ENCODE data around the gene STH.

The STH gene

GRCh38 chr17:45998987-45999899 is at the start of gene STH:
Gene STH (plus strand): TSS chr17:45999250. CDS start chr17:45999280, 30 bp downstream.
- no peaks in the 10 kb centered on the region for H3K27me3 ChIP-seq (ENCODE audit: control insufficient read depth in 5 of 5, insufficient read depth in 4 of 5, low read length in 5 of 5)
- no peak within 1 kb of the TSS for H3K27ac ChIP-seq (ENCODE audit: low read depth, low read length)
- H3K9me3 ChIP-seq (ENCODE audit: control insufficient read depth in 5 of 5, low read length in 5 of 5) = no peaks in the 10 kb centered on the region
- H3K4me1 ChIP-seq (ENCODE audit: control insufficient read depth in 5 of 5, insufficient read depth in 5 of 5, low read length in 5 of 5) = peaks cover 2 to 39% (median 30%) of the 10 kb centered on the region in 5 donors
- H3K4me3 ChIP-seq (ENCODE audit: low read depth in 1 of 5, low read length in 5 of 5) = no peak within 1 kb of the TSS
- no peaks in the 10 kb centered on the region for H3K36me3 ChIP-seq (ENCODE audit: control insufficient read depth in 5 of 5, insufficient read depth in 5 of 5, low read length in 5 of 5)
- H3K9ac ChIP-seq (ENCODE audit: low read length in 5 of 5) = peak within 1 kb of the TSS in 2 of 5 donors; percentile 8 to 33

GRCh38 chr17:45949755-45950320 is 49.2 kb upstream of the STH start:
- Histone ChIP-seq H3K4me1 (ENCODE audit: control insufficient read depth in 5 of 5, insufficient read depth in 5 of 5, low read length in 5 of 5) (peaks cover 5 to 22% (median 16%) of the 10 kb centered on the region in 5 donors), H3K36me3 (ENCODE audit: control insufficient read depth in 5 of 5, insufficient read depth in 5 of 5, low read length in 5 of 5) (no peaks in the 10 kb centered on the region), H3K4me3 (ENCODE audit: low read depth in 1 of 5, low read length in 5 of 5) (no peak overlapping the region), H3K9ac (ENCODE audit: low read length in 5 of 5) (peak overlapping the region in 1 of 5 donors; percentile 23), H3K9me3 (ENCODE audit: control insufficient read depth in 5 of 5, low read length in 5 of 5) (no peaks in the 10 kb centered on the region), H3K27ac (ENCODE audit: low read depth, low read length) (no peak overlapping the region), H3K27me3 (ENCODE audit: control insufficient read depth in 5 of 5, insufficient read depth in 4 of 5, low read length in 5 of 5) (peaks cover 0 to 5% (median 3%) of the 10 kb centered on the region in 5 donors)

DNA sequence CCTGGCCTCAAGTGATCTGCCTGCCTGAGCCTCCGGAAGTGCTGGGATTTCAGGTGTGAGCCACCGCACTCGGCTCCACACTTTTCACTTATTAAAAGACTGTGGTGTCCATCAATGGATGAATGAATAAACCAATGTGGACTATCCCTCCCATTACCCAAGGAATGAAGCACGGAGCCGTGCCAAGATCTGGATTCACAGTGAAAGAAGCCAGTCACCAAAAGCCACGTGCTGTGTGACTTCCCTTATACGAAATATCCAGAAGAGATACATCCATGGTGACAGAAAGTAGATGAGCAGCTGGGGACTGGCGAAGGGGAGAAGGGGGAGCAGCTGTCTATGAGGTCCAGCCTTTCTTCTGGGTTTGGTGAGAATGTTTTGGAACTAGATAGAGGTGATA is 48.2 kb upstream of the STH start:
- no peaks in the 10 kb centered on the region for H3K9me3 ChIP-seq (ENCODE audit: control insufficient read depth in 5 of 5, low read length in 5 of 5)
- H3K27ac ChIP-seq (ENCODE audit: low read depth, low read length) = no peak overlapping the region
- no peaks in the 10 kb centered on the region for H3K36me3 ChIP-seq (ENCODE audit: control insufficient read depth in 5 of 5, insufficient read depth in 5 of 5, low read length in 5 of 5)
- peaks cover 5 to 22% (median 16%) of the 10 kb centered on the region in 5 donors for H3K4me1 ChIP-seq (ENCODE audit: control insufficient read depth in 5 of 5, insufficient read depth in 5 of 5, low read length in 5 of 5)
- peaks cover 0 to 5% (median 3%) of the 10 kb centered on the region in 5 donors for H3K27me3 ChIP-seq (ENCODE audit: control insufficient read depth in 5 of 5, insufficient read depth in 4 of 5, low read length in 5 of 5)
- H3K4me3 ChIP-seq (ENCODE audit: low read depth in 1 of 5, low read length in 5 of 5) = no peak overlapping the region
- no peak overlapping the region for H3K9ac ChIP-seq (ENCODE audit: low read length in 5 of 5)

DNA sequence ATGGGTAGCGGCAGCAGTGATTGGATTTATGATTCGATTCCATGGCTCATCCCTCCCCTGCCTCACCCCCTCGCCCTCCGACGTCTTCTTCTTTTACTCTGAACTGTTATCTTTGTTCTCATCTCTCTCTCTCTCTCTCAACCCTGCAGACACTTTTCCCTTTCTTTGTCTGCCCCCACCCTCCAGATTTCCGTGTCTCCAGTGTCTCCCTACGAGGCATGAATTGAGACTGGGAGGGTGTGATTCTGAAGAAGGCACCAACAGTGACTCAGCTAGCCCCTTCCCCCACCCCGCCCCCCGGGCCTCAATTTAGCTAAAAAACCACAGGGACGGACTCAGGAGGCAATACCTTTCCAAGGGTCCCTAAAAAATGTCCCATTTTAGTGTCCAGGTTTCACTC is 47.6 kb upstream of the STH start:
- Histone ChIP-seq H3K4me3 (ENCODE audit: low read depth in 1 of 5, low read length in 5 of 5) (no peak overlapping the region), H3K9ac (ENCODE audit: low read length in 5 of 5) (no peak overlapping the region), H3K27ac (ENCODE audit: low read depth, low read length) (no peak overlapping the region), H3K4me1 (ENCODE audit: control insufficient read depth in 5 of 5, insufficient read depth in 5 of 5, low read length in 5 of 5) (peaks cover 5 to 22% (median 16%) of the 10 kb centered on the region in 5 donors), H3K27me3 (ENCODE audit: control insufficient read depth in 5 of 5, insufficient read depth in 4 of 5, low read length in 5 of 5) (peaks cover 0 to 5% (median 3%) of the 10 kb centered on the region in 5 donors), H3K36me3 (ENCODE audit: control insufficient read depth in 5 of 5, insufficient read depth in 5 of 5, low read length in 5 of 5) (no peaks in the 10 kb centered on the region), H3K9me3 (ENCODE audit: control insufficient read depth in 5 of 5, low read length in 5 of 5) (no peaks in the 10 kb centered on the region)

DNA sequence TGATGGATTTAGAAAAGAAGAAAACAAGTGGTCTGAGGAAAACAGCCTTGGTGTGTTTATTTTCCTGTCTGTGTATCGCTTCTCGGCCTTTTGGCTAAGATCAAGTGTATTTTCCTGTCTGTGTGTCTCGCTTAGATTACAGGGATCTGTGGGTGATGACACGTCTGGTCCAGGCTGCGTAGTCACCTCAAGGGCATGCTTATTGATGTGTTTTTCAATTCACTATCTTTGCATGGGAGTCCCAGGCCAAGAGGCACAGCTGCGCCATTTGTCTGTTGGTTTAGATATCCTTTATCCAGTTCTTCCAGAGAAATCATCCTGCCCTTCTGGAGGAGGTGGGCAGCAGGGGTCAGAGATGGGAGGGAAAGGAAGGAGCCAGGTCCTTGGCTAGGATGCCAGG is 47.1 kb upstream of the STH start:
- Histone ChIP-seq H3K36me3 (ENCODE audit: control insufficient read depth in 5 of 5, insufficient read depth in 5 of 5, low read length in 5 of 5) (no peaks in the 10 kb centered on the region), H3K4me3 (ENCODE audit: low read depth in 1 of 5, low read length in 5 of 5) (no peak overlapping the region), H3K27me3 (ENCODE audit: control insufficient read depth in 5 of 5, insufficient read depth in 4 of 5, low read length in 5 of 5) (peaks cover 0 to 5% (median 3%) of the 10 kb centered on the region in 5 donors), H3K9me3 (ENCODE audit: control insufficient read depth in 5 of 5, low read length in 5 of 5) (no peaks in the 10 kb centered on the region), H3K9ac (ENCODE audit: low read length in 5 of 5) (no peak overlapping the region), H3K4me1 (ENCODE audit: control insufficient read depth in 5 of 5, insufficient read depth in 5 of 5, low read length in 5 of 5) (peaks cover 2 to 18% (median 15%) of the 10 kb centered on the region in 5 donors), H3K27ac (ENCODE audit: low read depth, low read length) (no peak overlapping the region)

- Histone ChIP-seq H3K9ac (ENCODE audit: low read length in 5 of 5) (no peak overlapping the region), H3K4me3 (ENCODE audit: low read depth in 1 of 5, low read length in 5 of 5) (no peak overlapping the region), H3K9me3 (ENCODE audit: control insufficient read depth in 5 of 5, low read length in 5 of 5) (no peaks in the 10 kb centered on the region), H3K4me1 (ENCODE audit: control insufficient read depth in 5 of 5, insufficient read depth in 5 of 5, low read length in 5 of 5) (peaks cover 2 to 16% (median 14%) of the 10 kb centered on the region in 5 donors), H3K27me3 (ENCODE audit: control insufficient read depth in 5 of 5, insufficient read depth in 4 of 5, low read length in 5 of 5) (peaks cover 0 to 5% (median 3%) of the 10 kb centered on the region in 5 donors), H3K27ac (ENCODE audit: low read depth, low read length) (no peak overlapping the region), H3K36me3 (ENCODE audit: control insufficient read depth in 5 of 5, insufficient read depth in 5 of 5, low read length in 5 of 5) (no peaks in the 10 kb centered on the region)
Measured at GRCh38 chr17:45952814-45953320, 46.2 kb upstream of the STH start.

- Histone ChIP-seq H3K36me3 (ENCODE audit: control insufficient read depth in 5 of 5, insufficient read depth in 5 of 5, low read length in 5 of 5) (no peaks in the 10 kb centered on the region), H3K4me3 (ENCODE audit: low read depth in 1 of 5, low read length in 5 of 5) (no peak overlapping the region), H3K4me1 (ENCODE audit: control insufficient read depth in 5 of 5, insufficient read depth in 5 of 5, low read length in 5 of 5) (peaks cover 2 to 13% (median 9%) of the 10 kb centered on the region in 5 donors), H3K27me3 (ENCODE audit: control insufficient read depth in 5 of 5, insufficient read depth in 4 of 5, low read length in 5 of 5) (peaks cover 0 to 5% (median 3%) of the 10 kb centered on the region in 5 donors), H3K9ac (ENCODE audit: low read length in 5 of 5) (no peak overlapping the region), H3K27ac (ENCODE audit: low read depth, low read length) (no peak overlapping the region), H3K9me3 (ENCODE audit: control insufficient read depth in 5 of 5, low read length in 5 of 5) (no peaks in the 10 kb centered on the region)
Measured at GRCh38 chr17:45953561-45953960, 45.5 kb upstream of the STH start.

DNA sequence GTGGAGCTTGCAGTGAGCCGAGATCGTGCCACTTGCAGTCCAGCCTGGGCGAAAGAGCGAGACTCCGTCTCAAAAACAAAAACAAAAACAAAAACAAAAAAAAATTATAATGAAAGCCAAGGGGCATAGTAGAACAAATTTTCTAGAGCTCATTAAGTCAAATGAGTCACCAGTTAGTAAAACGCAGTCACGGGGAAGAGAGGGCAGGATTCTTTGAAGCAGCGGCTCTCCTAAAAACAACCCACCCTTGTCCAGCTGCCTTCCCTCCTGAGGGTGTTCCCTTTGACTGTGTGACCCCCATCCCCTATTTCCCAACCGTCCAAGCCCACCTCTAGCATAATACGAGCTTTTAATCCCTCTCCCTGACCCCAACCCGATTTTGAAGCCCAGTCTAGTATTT is 44.1 kb upstream of the STH start:
- Histone ChIP-seq H3K27me3 (ENCODE audit: control insufficient read depth in 5 of 5, insufficient read depth in 4 of 5, low read length in 5 of 5) (peaks cover 0 to 4% (median 2%) of the 10 kb centered on the region in 5 donors), H3K4me1 (ENCODE audit: control insufficient read depth in 5 of 5, insufficient read depth in 5 of 5, low read length in 5 of 5) (peaks cover 0 to 4% (median 0%) of the 10 kb centered on the region in 5 donors), H3K9ac (ENCODE audit: low read length in 5 of 5) (no peak overlapping the region), H3K4me3 (ENCODE audit: low read depth in 1 of 5, low read length in 5 of 5) (no peak overlapping the region), H3K36me3 (ENCODE audit: control insufficient read depth in 5 of 5, insufficient read depth in 5 of 5, low read length in 5 of 5) (no peaks in the 10 kb centered on the region), H3K27ac (ENCODE audit: low read depth, low read length) (no peak overlapping the region), H3K9me3 (ENCODE audit: control insufficient read depth in 5 of 5, low read length in 5 of 5) (no peaks in the 10 kb centered on the region)

DNA sequence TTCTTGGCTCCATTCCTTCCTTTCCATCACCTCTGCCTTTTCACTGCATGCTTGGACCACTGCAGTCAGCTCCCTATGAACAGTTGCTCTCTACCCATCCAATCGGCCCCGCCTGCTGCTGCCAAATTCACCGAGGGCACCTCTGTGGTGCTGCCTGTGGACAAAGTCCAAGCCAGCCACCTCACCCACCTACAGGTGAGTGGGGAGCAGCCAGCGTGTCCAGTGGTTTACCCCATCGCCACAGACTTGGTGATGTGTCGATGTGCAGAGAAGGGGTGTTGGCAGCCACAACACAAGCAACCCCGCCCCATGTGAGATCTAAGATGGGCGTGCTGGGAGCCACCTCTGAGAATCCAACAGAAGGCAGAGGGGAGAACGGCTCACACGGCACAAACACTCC is 43.7 kb upstream of the STH start:
- H3K9ac ChIP-seq (ENCODE audit: low read length in 5 of 5) = no peak overlapping the region

DNA sequence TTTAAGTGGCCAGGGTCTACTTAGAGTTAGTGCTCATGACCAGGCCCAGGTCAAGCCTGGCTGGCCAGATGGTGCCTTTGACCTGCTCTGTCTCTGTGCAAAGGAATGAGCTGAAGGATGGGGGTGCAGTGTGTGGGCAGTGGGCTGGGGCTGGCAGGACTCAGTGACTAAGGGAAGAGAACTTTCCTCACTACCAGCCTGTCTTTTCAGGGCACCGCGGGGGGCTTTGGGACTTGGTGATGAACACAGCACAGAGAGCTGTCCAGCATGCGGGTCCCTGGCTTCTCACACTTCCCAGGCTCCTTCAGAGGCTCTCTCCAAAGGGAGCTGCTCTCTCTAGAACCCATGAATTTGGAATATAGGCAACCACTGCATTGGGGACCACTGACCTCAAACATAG is 43.0 kb upstream of the STH start:
- no peak overlapping the region for H3K4me3 ChIP-seq (ENCODE audit: low read depth in 1 of 5, low read length in 5 of 5)
- H3K27ac ChIP-seq (ENCODE audit: low read depth, low read length) = no peak overlapping the region
- H3K36me3 ChIP-seq (ENCODE audit: control insufficient read depth in 5 of 5, insufficient read depth in 5 of 5, low read length in 5 of 5) = no peaks in the 10 kb centered on the region
- H3K27me3 ChIP-seq (ENCODE audit: control insufficient read depth in 5 of 5, insufficient read depth in 4 of 5, low read length in 5 of 5) = no peaks in the 10 kb centered on the region
- H3K9ac ChIP-seq (ENCODE audit: low read length in 5 of 5) = no peak overlapping the region
- H3K9me3 ChIP-seq (ENCODE audit: control insufficient read depth in 5 of 5, low read length in 5 of 5) = no peaks in the 10 kb centered on the region
- H3K4me1 ChIP-seq (ENCODE audit: control insufficient read depth in 5 of 5, insufficient read depth in 5 of 5, low read length in 5 of 5) = no peaks in the 10 kb centered on the region

More for the DNA sequence above, 43.7 kb upstream of the STH start:
- no peaks in the 10 kb centered on the region for H3K36me3 ChIP-seq (ENCODE audit: control insufficient read depth in 5 of 5, insufficient read depth in 5 of 5, low read length in 5 of 5)
- no peaks in the 10 kb centered on the region for H3K9me3 ChIP-seq (ENCODE audit: control insufficient read depth in 5 of 5, low read length in 5 of 5)
- peaks cover 0 to under 1% (median 0%) of the 10 kb centered on the region in 5 donors for H3K4me1 ChIP-seq (ENCODE audit: control insufficient read depth in 5 of 5, insufficient read depth in 5 of 5, low read length in 5 of 5)
- H3K27ac ChIP-seq (ENCODE audit: low read depth, low read length) = no peak overlapping the region
- H3K27me3 ChIP-seq (ENCODE audit: control insufficient read depth in 5 of 5, insufficient read depth in 4 of 5, low read length in 5 of 5) = peaks cover 0 to under 1% (median 0%) of the 10 kb centered on the region in 5 donors
- H3K4me3 ChIP-seq (ENCODE audit: low read depth in 1 of 5, low read length in 5 of 5) = no peak overlapping the region

All from subcutaneous abdominal adipose tissue (tissue), 5 donors.